Lower lobe of right lung (tissue), 2 donors: ENCODE data around the gene REV3L. TPM values are rescaled to one million over a fixed set of nuclear protein-coding genes. Genes with fewer than 3 reads are reported as not detected.
"Not testable (repeated sequence)": the region's sequence is repeated elsewhere in the genome, so short reads cannot be mapped to it uniquely, and the experiment has no call there.

Experiments
- ATAC-seq, 2 donors: fragments of 200-7000 bp; cut with Tn5 transposase; one replicate each; pipeline ENCODE4 v1.9.1; 2020 to 2022; ENCODE audit warnings: mild to moderate bottlenecking in 2 of 2, moderate library complexity in 2 of 2
- DNase-seq: peaks from one replicate; pipeline ENCODE4 v3.0.0-alpha.2; 2020
- H3K27ac ChIP-seq: fragments of 200-600 bp; one replicate; pipeline ENCODE4 v1.8.0; 2022
- H3K27me3 ChIP-seq: fragments of 200-600 bp; one replicate; pipeline ENCODE4 v1.8.0; 2022; ENCODE audit warnings: low read depth
- H3K36me3 ChIP-seq: fragments of 200-600 bp; one replicate; pipeline ENCODE4 v1.8.0; 2022; ENCODE audit warnings: mild to moderate bottlenecking
- H3K4me1 ChIP-seq: fragments of 200-600 bp; one replicate; pipeline ENCODE4 v1.8.0; 2022
- H3K4me3 ChIP-seq: fragments of 200-600 bp; one replicate; pipeline ENCODE4 v1.8.0; 2022; ENCODE audit warnings: mild to moderate bottlenecking
- H3K9me3 ChIP-seq: fragments of 200-600 bp; one replicate; pipeline ENCODE4 v1.8.0; 2022
- CTCF ChIP-seq: fragments of 200-600 bp; IDR thresholded peaks from one replicate; pipeline ENCODE4 v1.8.0; 2022; ENCODE audit warnings: antibody characterized with exemption, mild to moderate bottlenecking
- intact Hi-C: fragments of 100-400 bp; cut with DNase I; formaldehyde crosslinking; loops from one replicate; pipeline ENCODE4 v1.11.0; 2022
- total RNA-seq: library from RNA; stranded (reverse); fragmentation: NEBNext Ultra II Directional; extraction: Animal tissue kit (Norgen Biotek cat#: 25700); gene quantifications from one replicate; pipeline ENCODE4 v1.2.1, GENCODE V29; 2021
- donor health status: DM: no; HTN: yes; CAD: no; lungs with severe emphysema.

REV3L gene
- total RNA-seq, 1 donor from 2014 or later, result 30.3 TPM

- no peak for DNase-seq
- no peak for TF ChIP-seq CTCF
- intact Hi-C loops, result no loop called here
- H3K4me1 ChIP-seq, result peaks cover 17% of the 10 kb centered on the region
- no peak overlapping the region for H3K4me3 ChIP-seq
- H3K9me3 ChIP-seq, result no peaks in the 10 kb centered on the region
- ATAC-seq, result no peak
- no peaks in the 10 kb centered on the region for H3K27me3 ChIP-seq
- no peak overlapping the region for H3K27ac ChIP-seq
- H3K36me3 ChIP-seq, result peaks cover 6% of the 10 kb centered on the region
These were observed 225.0 kb downstream of the REV3L start for GRCh38 chr6:111258010-111258409.

GRCh38 chr6:111256646-111257045 is 226.4 kb downstream of the REV3L start:
- peaks cover 17% of the 10 kb centered on the region for H3K4me1 ChIP-seq
- intact Hi-C loops, result no loop called here
- no peak for TF ChIP-seq CTCF
- no peaks in the 10 kb centered on the region for H3K9me3 ChIP-seq
- H3K27me3 ChIP-seq, result no peaks in the 10 kb centered on the region
- H3K27ac ChIP-seq, result no peak overlapping the region
- DNase-seq (no peak), ATAC-seq (no peak)
- no peaks in the 10 kb centered on the region for H3K36me3 ChIP-seq
- H3K4me3 ChIP-seq, result no peak overlapping the region

DNA sequence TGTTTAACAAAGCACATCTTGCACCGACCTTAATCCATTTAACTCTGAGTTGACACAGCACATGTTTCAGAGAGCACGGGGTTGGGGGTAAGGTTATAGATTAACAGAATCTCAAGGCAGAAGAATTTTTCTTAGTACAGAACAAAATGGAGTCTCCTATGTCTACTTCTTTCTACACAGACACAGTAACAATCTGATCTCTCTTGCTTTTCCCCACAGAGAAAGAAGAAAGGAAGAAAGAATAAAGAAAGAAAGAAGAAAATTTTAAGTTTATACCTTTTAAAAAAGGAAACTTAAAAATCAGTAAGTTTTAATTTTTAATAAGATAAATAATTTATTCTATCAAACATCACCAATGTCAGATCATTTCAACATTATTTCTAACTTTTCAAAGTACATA is 227.2 kb downstream of the REV3L start:
- H3K36me3 ChIP-seq, H3K9me3 ChIP-seq, intact Hi-C loops: not testable (repeated sequence)

GRCh38 chr6:111254779-111255166 is 228.2 kb downstream of the REV3L start:
- Histone ChIP-seq H3K36me3 (no peaks in the 10 kb centered on the region), H3K27me3 (no peaks in the 10 kb centered on the region), H3K9me3 (no peaks in the 10 kb centered on the region), H3K4me1 (peaks cover 7% of the 10 kb centered on the region), H3K4me3 (no peak overlapping the region), H3K27ac (no peak overlapping the region)
- TF ChIP-seq CTCF, result no peak
- DNase-seq (no peak), ATAC-seq (no peak)
- intact Hi-C loops, result no loop called here

More for the DNA sequence above, 227.2 kb downstream of the REV3L start:
- ATAC-seq, H3K4me3 ChIP-seq, H3K27me3 ChIP-seq, H3K27ac ChIP-seq, DNase-seq: not testable (repeated sequence)
- H3K4me1 ChIP-seq, result peaks cover 17% of the 10 kb centered on the region

DNA sequence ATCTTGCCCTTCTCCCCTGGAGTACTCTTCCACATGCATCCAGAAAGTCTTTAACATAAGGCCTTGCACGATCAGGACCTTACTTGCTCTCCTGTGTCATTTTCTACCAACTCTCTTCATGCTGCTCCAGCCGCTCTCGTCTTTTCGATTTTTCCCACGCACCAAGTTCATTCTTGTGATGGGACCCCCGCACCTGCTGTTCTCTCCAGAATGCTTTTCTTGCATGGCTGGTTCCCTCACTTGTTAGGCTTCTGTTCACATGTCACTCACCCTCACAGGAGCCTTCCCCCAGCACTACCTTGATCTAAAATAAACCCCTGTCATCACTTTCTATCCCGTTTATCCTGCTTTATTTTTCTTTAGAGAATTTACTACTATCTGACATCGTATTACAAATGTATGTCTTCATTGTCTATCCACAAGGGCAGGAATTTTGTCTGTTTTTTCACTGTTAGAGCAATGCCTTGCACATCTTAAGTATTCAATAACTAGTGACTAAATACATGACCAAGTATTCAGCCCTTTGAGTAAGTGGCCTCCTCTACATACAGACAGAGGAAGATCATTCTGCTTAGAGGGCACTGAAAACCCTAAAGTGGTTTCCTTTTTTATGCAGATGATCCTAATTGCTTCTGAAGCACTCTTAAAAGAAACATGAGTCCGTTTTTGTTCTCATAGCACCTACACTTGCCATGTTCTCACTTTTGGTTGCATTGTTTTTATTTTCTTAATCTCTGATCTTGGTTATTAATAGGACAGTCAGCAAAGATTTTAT is 228.8 kb downstream of the REV3L start:
- Histone ChIP-seq H3K9me3 (no peaks in the 10 kb centered on the region), H3K36me3 (no peaks in the 10 kb centered on the region), H3K27me3 (no peaks in the 10 kb centered on the region), H3K4me1 (peaks cover 6% of the 10 kb centered on the region), H3K27ac (no peak overlapping the region), H3K4me3 (no peak overlapping the region)
- intact Hi-C loops, result no loop called here
- no peak for TF ChIP-seq CTCF
- ATAC-seq (no peak), DNase-seq (no peak)

DNA sequence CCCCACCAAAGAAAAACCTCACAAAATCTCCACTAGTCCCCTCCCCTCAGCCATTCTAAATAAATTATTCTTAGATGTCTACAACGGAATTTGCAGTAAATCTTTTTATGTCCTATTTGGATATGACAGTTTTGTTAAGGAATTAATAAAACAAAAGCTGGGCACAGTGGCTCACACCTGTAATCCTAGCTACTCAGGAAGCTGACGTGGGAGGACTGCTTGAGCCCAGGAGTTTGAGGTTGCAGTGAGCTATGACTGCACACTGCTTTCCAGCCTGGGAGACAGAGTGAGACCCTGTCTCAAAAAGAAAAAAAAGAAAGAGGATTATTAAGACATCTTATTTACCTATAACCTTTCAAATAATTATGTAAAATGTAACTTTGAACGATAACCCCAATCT is 230.3 kb downstream of the REV3L start:
- no peak overlapping the region for H3K27ac ChIP-seq
- no peak for ATAC-seq
- no peaks in the 10 kb centered on the region for H3K36me3 ChIP-seq
- intact Hi-C loops, result no loop called here
- H3K4me1 ChIP-seq, result no peaks in the 10 kb centered on the region
- no peak overlapping the region for H3K4me3 ChIP-seq
- H3K9me3 ChIP-seq, result no peaks in the 10 kb centered on the region
- no peak for TF ChIP-seq CTCF
- no peaks in the 10 kb centered on the region for H3K27me3 ChIP-seq
- DNase-seq, result no peak
